HG03378 (cell line): ENCODE results near the gene TMEM88.

Experiments
- ATAC-seq: cut with Tn5 transposase; IDR thresholded peaks from one replicate; pipeline ENCODE4 v1.9.1; 2021; ENCODE audit warnings: mild to moderate bottlenecking, moderate library complexity; ENCODE audit not compliant: unreplicated experiment

The TMEM88 gene

DNA sequence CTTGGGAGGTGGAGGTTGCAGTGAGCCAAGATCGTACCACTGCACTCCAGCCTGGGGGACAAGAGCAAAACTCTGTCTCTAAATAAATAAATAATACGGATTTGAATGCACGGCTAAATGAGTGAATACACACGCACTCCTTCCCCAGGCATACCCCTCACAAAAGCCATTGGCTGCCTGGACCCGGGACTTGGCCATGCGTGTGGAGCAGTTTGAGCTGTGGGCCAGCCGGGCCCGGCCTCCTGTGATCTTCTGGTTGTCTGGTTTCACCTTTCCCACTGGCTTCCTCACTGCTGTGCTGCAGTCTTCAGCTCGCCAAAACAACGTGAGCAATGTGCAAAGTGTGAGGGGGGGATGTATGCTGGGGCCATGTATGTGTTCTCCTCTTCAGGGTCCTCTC lies 22.4 kb upstream of the TMEM88 start:
- no peak for ATAC-seq

- ATAC-seq: no peak
Observed at GRCh38 chr17:7833011-7833794, 21.7 kb upstream of the TMEM88 start.

DNA sequence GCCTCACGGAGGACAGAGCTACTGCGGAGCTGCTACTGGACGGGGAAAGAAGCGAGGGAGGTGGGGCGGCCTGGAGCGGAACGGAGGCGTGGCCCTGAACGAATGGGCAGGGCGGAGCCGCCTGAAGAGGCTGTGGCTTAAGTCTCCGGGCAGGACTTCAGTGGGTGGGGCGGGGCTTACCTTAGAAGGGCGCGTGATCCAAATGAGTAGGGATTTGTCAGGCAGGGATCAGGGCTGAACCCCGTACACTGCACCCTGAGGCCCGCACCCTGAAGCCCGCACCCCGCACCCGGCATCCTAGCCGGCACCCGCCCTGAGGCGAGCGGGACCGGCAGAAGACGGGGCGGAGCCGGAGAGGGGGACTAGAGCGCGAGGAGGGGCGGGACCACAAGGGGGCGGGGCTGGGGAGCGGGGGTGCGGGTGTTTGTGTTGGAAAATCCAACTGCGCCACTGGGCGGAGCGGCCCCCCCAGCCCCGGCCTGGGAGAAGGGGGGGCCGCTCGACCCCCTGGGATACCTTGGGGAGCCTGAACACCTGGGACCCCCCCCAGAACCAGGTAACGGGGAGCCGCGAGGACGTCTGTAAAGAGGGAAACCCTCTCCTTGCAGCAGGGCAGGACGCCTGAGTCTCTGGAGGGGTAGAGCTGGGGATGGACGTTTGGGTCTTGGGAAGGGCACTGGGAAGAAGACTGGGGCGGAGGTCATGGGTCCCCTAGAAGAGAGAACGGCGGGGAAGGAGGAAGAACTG lies 20.9 kb upstream of the TMEM88 start, which contains the start of gene KDM6B:
Gene KDM6B, plus strand, starts transcription at position 423 of the 747 bp plus-strand sequence. CDS start 11,338 bp downstream, outside the sequence.
- ATAC-seq: no peak

GRCh38 chr17:7834542-7834956 lies 20.3 kb upstream of the TMEM88 start:
- peak; percentile 11 for ATAC-seq

GRCh38 chr17:7834957-7835813 lies 19.7 kb upstream of the TMEM88 start:
- ATAC-seq: peak; percentile 24

DNA sequence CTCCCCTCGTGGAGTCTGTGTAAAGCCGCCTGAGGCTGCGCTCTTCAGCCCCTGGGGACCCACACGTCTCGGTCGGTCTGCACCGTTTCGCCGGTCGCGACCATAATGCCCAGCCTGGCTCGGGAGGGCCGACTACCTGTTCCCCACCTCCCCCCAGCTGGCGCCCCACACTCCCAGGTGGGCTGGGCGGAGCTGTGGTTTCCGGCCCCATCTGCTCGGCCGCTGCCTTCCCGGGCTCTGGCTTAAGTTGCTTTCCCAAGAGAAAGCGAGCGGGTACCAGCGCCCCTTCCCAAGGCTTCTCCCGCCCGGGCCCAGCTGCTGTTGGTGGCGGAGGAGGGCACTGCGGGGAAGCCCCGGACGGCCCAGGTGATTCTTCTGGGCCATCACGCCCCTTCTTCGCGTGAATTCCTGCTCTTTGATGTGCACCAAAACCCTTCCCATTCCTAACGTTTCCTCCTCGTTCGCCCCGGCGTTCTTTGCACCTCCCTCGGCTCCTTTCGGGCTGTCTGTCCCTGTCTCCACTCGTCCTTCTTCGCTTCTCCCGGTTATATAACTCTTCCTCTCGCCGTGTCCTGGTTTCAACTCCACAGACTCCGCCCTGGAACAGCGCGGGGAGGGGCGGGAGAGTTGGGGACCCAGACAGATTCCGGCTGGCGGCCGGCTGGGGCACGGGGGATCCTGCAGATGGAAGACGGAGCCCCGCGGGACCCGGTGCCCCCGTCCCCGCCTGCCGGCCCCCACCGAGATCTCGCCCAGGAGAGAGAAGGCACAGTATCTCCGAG lies 18.9 kb upstream of the TMEM88 start:
- ATAC-seq: peak; percentile 23

DNA sequence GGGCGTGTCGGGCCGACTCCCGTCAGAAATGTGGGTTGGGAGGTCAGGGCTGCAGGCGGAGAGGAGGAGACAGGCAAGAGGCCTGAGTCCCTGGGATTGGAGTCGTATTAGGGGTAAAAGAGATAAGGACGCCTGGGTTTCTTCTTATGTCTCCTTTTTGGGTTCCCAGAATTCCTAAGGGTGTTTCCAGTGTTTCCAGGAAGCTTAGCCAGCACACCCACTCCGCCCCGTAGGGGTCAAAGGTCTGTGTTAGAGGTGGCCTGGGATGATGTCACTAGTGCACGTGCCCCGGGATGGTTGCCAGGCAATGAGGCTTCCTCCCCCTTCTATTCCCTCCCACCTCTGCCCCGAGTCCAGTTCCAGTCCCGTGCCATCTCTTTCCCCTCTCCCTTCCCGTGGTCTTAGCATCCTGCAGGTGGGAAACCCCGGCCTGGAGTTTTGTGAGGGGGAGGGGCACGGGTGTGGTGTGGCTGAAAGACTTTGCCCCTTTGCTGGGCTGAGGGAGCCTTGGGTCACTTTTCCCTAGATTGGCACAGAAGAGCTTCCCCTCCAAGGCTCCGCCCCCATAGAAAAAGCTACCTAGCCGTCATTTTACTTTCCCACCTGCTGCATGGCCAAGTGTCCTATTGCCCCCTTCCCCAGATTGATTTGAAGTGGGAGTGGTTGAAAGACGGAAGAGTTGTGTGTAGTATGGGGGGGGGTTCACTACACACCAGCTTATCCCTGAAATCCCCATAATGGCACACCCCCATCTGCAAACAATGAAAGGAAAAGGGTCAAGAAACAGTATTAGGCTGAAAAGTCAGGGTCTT lies 18.1 kb upstream of the TMEM88 start:
- no peak for ATAC-seq

GRCh38 chr17:7837408-7838088 lies 17.3 kb upstream of the TMEM88 start:
- no peak for ATAC-seq

- no peak for ATAC-seq
Observed at GRCh38 chr17:7838090-7839075, 16.5 kb upstream of the TMEM88 start.

DNA sequence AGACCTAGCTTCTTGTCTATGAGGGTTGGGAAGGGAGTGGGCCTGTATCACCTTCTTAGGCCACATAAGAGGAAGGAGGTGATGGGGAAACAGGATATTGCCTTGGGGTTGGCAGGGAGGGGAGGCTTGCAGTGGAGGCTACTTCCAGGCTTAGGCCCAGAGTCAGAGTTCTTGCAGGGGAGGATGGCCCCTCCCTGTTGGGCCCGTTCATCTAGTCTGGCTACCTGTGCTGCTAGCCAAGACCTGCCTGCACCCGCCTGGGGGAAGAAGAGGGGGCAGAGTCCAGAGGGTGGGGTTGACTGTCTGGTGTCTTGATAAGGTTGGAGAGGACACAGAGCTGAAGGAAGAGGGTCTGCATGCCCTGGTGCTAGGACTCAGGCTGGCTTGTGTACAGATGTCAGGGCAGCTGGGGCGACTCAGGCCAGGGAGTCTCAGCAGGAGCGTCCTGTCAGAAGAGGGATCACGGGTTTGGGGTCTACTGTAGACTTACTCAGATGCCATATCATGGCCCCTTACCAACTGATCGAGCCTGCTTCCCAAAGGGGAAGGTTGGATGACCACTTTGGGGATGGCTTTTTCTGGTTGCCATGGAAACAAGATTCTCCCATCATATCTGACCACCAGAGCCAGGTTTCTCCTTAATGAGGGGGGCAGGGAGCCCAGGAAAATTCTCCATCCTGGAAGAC lies 15.5 kb upstream of the TMEM88 start:
- ATAC-seq: no peak

GRCh38 chr17:7839876-7840261 lies 15.0 kb upstream of the TMEM88 start:
- no peak for ATAC-seq

DNA sequence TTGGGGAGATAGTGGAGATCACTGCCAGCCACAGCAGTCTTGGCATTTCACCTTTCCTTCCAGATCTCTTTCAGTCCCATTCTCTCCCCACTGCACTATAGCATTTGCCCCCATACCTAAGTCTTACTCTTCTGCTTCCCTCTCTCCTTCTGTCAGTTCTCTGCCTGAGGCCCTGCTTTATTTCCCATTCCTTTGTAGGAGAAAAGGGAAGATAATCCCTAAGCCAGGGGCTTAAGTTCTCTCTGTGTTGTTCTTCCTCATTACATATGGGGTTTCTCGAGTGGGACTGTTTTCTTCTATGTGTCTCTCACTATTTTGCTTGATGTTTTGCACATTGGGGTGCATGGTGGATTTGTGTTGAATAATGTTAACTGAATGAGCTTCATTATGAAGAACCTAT lies 14.4 kb upstream of the TMEM88 start:
- no peak for ATAC-seq

DNA sequence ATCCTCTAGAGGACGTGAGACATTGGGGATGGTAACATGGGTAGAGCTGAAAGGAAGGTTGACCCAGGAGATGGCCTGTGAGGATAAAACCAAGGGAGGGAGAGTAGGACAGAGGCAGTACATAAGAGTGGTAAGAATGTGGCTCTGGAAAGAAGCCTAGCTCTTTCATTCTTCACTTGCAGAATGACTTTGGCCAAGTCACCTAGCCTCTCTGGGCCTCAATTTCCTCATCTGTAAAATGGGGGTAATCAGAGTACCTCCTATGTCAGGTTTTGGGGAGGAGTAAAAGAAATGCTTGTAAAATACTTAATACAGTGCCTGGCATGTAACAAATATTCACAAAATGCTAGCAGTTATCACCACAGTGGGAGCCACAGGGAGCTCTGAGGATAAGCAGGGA lies 14.0 kb upstream of the TMEM88 start:
- no peak for ATAC-seq

DNA sequence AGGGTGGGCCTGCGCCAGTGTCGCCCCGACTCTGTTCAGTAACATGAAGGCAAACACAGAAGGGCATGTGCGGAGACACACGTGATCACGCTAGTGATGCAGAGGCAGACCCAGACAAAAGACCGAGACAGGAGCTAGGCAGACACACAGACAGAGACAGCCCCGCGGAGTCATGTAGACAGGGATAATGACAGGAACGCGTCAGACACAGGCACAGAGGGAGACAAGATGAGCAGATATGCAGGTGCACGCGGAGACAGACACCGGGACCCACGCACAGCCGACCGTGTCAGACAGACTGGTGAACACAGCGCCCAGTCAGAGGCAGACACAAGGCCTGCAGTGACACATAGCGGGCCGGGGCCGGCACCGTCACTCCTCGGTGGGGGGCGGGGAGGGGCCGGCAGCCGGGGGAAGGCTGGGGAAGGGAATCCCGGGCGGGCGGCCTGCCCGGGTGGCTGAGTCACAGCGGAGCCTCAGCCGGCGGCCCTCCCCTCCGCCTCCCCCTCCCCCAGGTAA lies 13.4 kb upstream of the TMEM88 start:
- no peak for ATAC-seq

- no peak for ATAC-seq
Observed at GRCh38 chr17:7841915-7842379, 12.9 kb upstream of the TMEM88 start.

DNA sequence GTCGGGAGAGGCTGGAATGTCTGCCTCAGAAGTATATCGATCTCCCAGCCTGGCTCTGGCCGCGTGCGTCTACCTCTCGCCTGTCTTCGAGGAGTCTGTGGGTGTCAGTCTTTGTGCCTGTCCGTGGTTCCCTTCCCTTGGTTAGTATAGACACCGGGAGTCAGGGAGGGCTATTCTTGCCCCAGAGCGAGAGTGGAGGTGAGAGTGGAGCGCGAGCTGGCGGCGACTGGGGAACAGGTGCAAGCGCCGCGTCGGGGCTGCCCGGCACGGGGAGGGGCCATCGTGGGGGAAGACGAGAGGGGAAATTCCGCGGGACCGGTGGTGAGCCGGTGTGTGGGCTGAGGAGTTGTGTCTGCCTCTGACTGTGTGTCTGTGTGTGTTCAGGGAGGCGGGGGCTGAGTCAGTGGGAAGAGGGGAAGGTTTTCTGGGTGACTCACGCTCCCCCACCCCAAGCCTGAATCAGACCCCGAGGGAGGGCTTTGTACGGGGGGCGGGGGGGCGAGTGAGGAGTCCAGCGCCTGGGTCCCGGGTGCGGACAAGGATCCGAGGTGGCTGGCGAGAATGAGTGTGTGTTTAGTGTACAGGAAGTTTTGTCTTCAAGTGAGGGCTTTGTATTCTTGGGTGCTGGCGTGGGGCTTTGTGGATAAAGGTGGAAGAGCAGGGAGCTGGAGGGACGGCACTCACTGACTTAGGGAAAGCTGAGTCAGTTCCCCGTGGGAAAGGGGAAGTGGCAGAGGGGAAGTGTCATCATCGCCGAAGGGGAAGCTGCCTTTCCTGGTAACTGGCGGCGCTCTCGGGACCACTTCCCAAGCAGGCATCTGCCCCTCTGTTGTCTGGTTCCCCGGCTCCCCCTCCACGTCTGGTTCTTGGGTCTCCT lies 12.2 kb upstream of the TMEM88 start:
- ATAC-seq: no peak
